ENCODE data around the gene ZC3H4.
"Not testable (repeated sequence)": the region's sequence is repeated elsewhere in the genome, so short reads cannot be mapped to it uniquely, and the experiment has no call there.

Gene ZC3H4

GRCh38 chr19:47107953-47108746 lies 5.4 kb downstream of the ZC3H4 start:
- DNase-seq (ENCODE audit: low spot score), result no peak

GRCh38 chr19:47107202-47107952 lies 6.2 kb downstream of the ZC3H4 start:
- DNase-seq (ENCODE audit: low spot score), result no peak

- DNase-seq (ENCODE audit: low spot score), result no peak
These were observed 6.8 kb downstream of the ZC3H4 start for GRCh38 chr19:47106821-47107201.

- no peak for DNase-seq (ENCODE audit: low spot score)
These were observed 7.7 kb downstream of the ZC3H4 start for GRCh38 chr19:47105874-47106273.

- DNase-seq (ENCODE audit: low spot score), result no peak
These were observed 8.9 kb downstream of the ZC3H4 start for GRCh38 chr19:47104680-47105079.

GRCh38 chr19:47102346-47103060 lies 11.1 kb downstream of the ZC3H4 start:
- DNase-seq (ENCODE audit: low spot score), result no peak

GRCh38 chr19:47101116-47101515 lies 12.5 kb downstream of the ZC3H4 start:
- DNase-seq (ENCODE audit: low spot score), result not testable (repeated sequence)

GRCh38 chr19:47100290-47100689 lies 13.3 kb downstream of the ZC3H4 start:
- DNase-seq (ENCODE audit: low spot score), result no peak

GRCh38 chr19:47099576-47100050 lies 14.0 kb downstream of the ZC3H4 start:
- no peak for DNase-seq (ENCODE audit: low spot score)

- DNase-seq (ENCODE audit: low spot score), result no peak
These were observed 15.0 kb downstream of the ZC3H4 start for GRCh38 chr19:47098608-47099007.

GRCh38 chr19:47097396-47098201 lies 16.0 kb downstream of the ZC3H4 start:
- DNase-seq (ENCODE audit: low spot score), result peak; percentile 80

GRCh38 chr19:47096721-47097120 lies 16.9 kb downstream of the ZC3H4 start:
- DNase-seq (ENCODE audit: low spot score), result no peak

- DNase-seq (ENCODE audit: low spot score), result no peak
These were observed 17.4 kb downstream of the ZC3H4 start for GRCh38 chr19:47096100-47096704.

- no peak for DNase-seq (ENCODE audit: low spot score)
These were observed 18.0 kb downstream of the ZC3H4 start for GRCh38 chr19:47095476-47096099.

GRCh38 chr19:47094557-47095475 lies 18.8 kb downstream of the ZC3H4 start:
- no peak for DNase-seq (ENCODE audit: low spot score)

GRCh38 chr19:47093841-47094240 lies 19.7 kb downstream of the ZC3H4 start:
- DNase-seq (ENCODE audit: low spot score), result no peak

- DNase-seq (ENCODE audit: low spot score), result no peak
These were observed 20.3 kb downstream of the ZC3H4 start for GRCh38 chr19:47093254-47093653.

GRCh38 chr19:47089767-47090350 lies 23.7 kb downstream of the ZC3H4 start:
- DNase-seq (ENCODE audit: low spot score), result no peak

GRCh38 chr19:47086280-47086679 lies 27.3 kb downstream of the ZC3H4 start:
- DNase-seq (ENCODE audit: low spot score), result no peak
